Fibroblast of villous mesenchyme (primary cell): ENCODE data around the gene COLEC12. TPM values are rescaled to one million over a fixed set of nuclear protein-coding genes. Genes with fewer than 3 reads are reported as not detected.

Source experiments
- DNase-seq: peaks from one replicate; pipeline ENCODE4 v3.0.0-alpha.2; 2010; ENCODE audit warnings: low read depth
- H3K4me3 ChIP-seq: 2 replicates; pipeline ENCODE4 v1.5.1; 2011; ENCODE audit warnings: low read depth, mild to moderate bottlenecking, low read length
- total RNA-seq: library from RNA; depleted of rRNA; stranded (reverse); fragments of >200 nt; gene quantifications from 2 replicates; pipeline ENCODE4 v1.2.3, GENCODE V29; 2012
- TF ChIP-seq, protein P1 (sequence below): IDR thresholded peaks from 2 replicates; pipeline ENCODE4 v1.5.1; 2012; ENCODE audit warnings: low read depth, mild to moderate bottlenecking, low read length; ENCODE audit not compliant: insufficient read depth

The COLEC12 gene
- total RNA-seq, 1 donor = 3.9 TPM

DNA sequence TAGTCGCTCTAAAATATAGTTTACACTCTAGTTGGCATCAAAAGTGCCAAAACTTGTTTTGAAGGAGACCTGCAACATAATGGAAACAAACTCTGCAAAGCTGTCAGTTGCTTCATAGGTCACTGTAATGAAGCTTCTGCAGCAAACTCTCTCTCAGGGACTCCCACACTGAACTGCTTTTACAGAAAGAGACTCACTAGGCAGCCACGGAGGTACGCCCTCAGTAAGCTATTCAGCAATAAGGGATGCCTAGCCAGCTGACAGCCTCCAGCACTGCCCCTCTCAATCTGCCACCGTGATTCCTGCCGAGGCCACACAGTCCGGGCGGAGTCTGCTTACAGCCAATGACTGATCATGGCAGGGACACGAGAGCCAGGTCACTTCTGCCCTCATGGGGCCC lies 51.1 kb downstream of the COLEC12 start:
- DNase-seq = peak; percentile 20
- TF ChIP-seq, protein P1, sequence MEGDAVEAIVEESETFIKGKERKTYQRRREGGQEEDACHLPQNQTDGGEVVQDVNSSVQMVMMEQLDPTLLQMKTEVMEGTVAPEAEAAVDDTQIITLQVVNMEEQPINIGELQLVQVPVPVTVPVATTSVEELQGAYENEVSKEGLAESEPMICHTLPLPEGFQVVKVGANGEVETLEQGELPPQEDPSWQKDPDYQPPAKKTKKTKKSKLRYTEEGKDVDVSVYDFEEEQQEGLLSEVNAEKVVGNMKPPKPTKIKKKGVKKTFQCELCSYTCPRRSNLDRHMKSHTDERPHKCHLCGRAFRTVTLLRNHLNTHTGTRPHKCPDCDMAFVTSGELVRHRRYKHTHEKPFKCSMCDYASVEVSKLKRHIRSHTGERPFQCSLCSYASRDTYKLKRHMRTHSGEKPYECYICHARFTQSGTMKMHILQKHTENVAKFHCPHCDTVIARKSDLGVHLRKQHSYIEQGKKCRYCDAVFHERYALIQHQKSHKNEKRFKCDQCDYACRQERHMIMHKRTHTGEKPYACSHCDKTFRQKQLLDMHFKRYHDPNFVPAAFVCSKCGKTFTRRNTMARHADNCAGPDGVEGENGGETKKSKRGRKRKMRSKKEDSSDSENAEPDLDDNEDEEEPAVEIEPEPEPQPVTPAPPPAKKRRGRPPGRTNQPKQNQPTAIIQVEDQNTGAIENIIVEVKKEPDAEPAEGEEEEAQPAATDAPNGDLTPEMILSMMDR = no peak
- no peak overlapping the region for H3K4me3 ChIP-seq

DNA sequence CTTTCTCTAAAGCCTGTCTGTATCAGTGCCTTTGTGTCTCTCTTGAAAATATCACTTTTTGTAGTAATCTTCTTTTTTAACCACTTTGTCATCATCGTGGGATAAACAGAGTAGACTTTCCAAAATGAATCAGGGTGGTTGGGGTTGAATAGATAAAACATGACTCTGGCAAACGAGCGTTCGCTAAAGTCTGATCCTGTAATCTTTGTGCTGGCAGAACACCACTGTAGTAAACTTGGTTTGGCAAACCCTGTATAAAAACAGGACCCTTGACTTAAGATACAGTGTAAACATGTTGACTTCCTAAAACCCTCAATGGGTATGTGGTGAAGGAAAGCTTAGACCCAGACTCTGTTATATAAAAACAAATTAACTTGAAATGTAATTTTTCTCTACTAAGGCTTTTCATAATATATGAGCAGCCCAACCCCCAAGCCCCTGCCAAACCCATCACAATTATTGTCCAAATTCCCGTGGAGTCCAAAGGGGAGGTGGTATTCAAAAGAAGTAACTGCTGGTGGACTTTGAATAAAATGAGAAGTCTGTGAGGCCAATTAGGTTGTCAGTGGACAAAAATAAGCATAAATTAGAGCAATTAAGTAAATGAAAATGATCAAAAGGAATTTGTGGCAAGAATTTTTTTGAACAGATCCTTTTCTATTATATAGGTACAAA lies 52.2 kb downstream of the COLEC12 start:
- H3K4me3 ChIP-seq = no peak overlapping the region
- TF ChIP-seq, protein P1 = no peak
- DNase-seq = no peak

DNA sequence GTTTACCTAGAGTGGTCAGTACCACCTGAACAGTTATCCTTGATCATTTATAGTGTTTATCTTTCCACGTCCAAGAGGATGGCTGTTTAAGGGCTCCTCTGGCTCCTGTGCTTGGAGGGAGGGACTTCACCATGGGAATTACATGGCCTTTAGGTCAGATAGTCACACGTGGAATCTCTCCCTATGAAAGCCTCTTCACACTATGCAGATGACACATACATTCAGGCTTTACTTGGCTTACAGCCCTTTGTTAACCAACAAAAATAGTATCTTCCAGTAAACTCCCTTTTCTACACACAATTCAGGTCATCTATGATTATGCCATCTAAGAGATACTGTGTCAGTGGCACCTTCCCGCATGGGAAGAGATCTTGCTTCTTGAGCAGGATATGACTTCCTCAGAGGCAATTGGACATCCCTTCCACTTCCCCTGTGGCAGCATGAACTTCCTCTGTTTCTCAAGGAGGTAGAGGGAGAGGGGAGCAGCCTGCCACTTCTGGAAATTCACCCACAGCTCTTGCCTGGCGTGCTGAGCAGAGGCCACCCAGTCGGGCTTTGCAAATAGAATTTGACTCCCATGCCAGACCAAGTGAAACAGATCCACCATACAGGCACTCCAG lies 53.5 kb downstream of the COLEC12 start:
- H3K4me3 ChIP-seq = no peak overlapping the region
- TF ChIP-seq, protein P1 = no peak
- DNase-seq = no peak

DNA sequence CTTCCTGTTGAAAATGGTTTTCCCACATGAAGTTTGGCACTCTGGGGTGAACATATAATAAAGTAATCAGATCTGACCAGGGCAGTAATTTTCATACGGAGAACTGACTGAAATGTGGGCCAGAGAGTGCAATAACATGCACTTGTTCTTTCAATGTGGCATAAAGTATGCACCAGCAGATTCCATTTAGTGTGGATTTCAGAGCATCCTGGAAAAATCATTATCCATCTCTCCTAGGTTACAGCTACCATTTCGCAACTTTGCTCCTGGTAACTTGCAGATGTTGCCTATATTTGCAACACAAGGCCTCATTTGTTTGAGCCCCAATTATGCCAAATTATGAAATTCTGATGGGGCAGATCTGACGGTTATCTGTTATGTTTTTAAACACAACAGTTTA lies 55.4 kb downstream of the COLEC12 start:
- TF ChIP-seq, protein P1 = no peak
- H3K4me3 ChIP-seq = no peak overlapping the region
- no peak for DNase-seq

DNA sequence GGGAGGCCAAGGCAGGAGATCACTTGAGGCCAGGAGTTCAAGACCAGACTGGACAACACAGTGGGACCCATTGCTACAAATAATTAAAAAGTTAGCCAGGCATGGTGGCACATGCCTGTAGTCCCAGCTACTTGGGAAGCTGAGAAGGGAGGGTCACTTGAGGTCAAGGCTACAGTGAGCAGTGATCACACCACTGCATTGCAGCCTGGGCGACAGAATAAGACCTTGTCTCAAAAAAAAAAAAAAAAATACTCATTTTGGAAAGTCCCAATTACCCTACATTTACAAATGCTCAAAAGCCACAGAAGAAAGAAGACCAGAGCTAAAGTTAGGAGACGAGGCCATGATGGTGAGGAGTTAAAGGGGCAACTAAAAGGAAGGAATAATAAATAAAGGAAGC lies 61.9 kb downstream of the COLEC12 start:
- no peak overlapping the region for H3K4me3 ChIP-seq
- DNase-seq = no peak
- TF ChIP-seq, protein P1 = no peak

DNA sequence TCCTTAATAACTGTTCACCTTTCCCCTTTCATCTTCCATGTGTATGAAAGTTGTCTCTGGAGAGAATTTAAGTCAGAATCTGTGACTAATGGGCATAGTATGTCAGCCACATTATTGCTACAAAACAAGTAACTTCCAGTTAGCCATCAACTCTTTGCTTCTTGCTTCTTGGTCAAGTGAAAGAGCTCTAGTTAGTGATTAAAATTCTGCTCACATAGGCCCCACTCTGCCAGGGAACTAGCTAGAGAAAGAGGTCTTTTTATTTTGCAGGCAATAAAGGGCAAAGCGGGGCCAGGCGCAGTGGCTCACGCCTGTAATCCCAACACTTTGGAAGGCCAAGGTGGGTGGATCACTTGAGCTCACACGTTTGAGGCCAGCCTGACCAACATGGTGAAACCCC lies 64.6 kb downstream of the COLEC12 start:
- TF ChIP-seq, protein P1 = no peak
- no peak for DNase-seq
- no peak overlapping the region for H3K4me3 ChIP-seq
